Airway epithelial cell (primary cell): Measurements from ENCODE around the gene SRPK1. TPM values are rescaled to one million over a fixed set of nuclear protein-coding genes. Genes with fewer than 3 reads are reported as not detected.

Experiments
- total RNA-seq: library from RNA; depleted of rRNA; stranded (reverse); fragments of >200 nt; gene quantifications from 2 replicates; pipeline ENCODE4 v1.2.3, GENCODE V29; 2015

The SRPK1 gene
- total RNA-seq: 70.7 and 101 TPM in 2 replicates

DNA sequence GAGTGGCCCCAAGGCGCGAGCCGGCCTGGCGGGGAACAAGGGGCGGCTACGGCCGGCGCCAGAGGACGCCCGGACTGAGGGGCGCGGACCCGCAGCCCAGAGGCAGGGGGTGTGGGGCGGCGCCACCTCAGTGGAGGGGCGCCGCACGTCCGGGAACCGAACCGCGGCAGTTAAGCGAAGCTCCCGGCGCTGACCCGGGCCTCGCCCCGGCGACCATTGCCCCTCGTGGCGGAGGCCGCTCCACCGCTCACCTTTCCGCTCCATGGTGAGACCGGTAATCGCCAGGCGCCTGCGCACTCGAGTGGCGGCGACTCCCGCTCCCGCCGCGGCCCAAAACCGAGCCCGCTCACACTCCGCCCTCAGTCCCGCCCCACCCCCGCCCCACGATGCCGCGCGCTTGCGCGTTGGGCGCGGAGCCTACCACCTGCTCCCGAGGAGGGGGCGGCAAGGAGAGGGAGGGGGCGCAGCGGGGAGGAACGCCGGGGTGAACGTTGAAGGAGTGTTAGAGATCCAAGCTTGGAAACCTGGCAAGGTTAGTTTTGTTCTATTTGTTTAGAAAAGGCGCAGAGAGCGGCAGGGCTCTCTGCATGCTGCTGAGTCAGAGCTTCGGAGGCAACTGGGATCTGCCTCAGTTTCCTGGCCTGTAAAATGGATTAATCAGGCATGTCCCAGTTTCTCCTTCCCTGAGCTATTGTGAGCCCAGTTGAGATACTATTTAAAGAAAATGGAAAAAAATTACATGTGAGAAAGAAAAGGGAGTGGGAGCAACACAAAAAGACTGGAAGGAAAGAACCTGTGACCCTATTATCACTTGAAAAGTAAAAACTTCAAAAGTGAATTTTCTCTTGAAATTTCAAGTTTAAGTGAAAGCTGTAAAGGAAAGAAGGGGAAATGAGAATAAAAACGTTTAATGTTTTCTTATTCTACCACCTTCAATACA, at the start of gene SRPK1:
Gene SRPK1, minus strand, starts transcription at position 306 of the 940 bp plus-strand sequence. Its CDS starts 42 bp downstream, at position 264.

DNA sequence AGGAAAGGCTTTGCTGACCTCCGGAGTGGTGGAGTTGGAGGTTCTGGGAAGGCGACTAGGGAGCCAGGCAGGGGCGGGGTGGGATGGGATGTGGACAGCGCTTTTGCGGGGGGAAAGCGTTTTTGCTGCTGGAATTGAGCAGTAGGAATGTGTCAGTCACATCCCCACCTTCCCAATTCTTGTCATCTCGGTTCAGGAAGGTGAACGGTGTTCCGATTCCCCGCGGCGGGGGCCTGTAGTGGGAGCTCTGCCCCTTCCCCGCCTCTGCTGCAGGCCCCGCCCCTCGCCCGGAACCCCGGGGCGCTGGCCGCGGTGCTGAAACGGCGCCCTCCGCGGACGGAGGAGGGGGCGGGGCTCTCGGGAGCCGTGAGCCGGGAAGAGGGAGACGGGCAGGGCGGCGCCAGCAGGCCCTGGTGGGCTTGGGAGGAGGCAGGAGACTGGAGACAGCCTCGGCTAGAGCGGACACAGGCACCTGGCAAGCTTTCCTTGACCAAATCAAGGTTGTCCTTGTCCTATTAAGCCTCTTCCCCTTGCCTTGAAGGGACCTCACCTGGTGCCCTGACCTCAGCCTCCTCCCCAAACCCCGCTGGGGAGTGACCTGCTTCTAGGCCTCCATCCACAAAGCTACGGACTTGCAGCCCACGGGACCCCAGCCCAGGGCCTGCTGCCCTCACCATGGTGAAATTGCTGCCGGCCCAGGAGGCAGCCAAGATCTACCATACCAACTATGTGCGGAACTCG, 115.7 kb downstream of the SRPK1 start, which contains the start of gene LHFPL5:
Gene LHFPL5, plus strand, starts transcription at position 357 of the 741 bp plus-strand sequence. Its CDS starts 319 bp downstream, at position 676.

Other genes with a start within 250 kb of the SRPK1 start
- gene FKBP5, start 232.2 kb downstream of the SRPK1 start, total RNA-seq: 64.7 and 84.9 TPM in 2 replicates
- not detected in 2 replicates for gene ARMC12, start 184.1 kb downstream of the SRPK1 start, total RNA-seq
- gene CLPSL2, start 144.5 kb downstream of the SRPK1 start, total RNA-seq: 5.1 TPM in 1 of 2 replicates, not detected in the other
- gene CLPSL1, start 140.1 kb downstream of the SRPK1 start, total RNA-seq: not detected in 2 replicates
- gene CLPS, start 123.8 kb downstream of the SRPK1 start, total RNA-seq: not detected in 2 replicates
- 0.21 TPM in 1 of 2 replicates, not detected in the other for gene LHFPL5, start 115.7 kb downstream of the SRPK1 start, total RNA-seq
- not detected in 2 replicates for gene SLC26A8, start 103.5 kb upstream of the SRPK1 start, total RNA-seq
- gene MAPK14, start 106.7 kb upstream of the SRPK1 start, total RNA-seq: 46.7 and 48.8 TPM in 2 replicates
- 80.4 and 102 TPM in 2 replicates for gene MAPK13, start 209.4 kb upstream of the SRPK1 start, total RNA-seq